ENCODE results near the gene GAN. TPM values are rescaled to one million over a fixed set of nuclear protein-coding genes. Genes with fewer than 3 reads are reported as not detected.

GAN gene
- total RNA-seq, 2 experiments from 2014 or later = 4.5 to 4.7 TPM

- no peak for TF ChIP-seq CTCF (IDR thresholded peaks at IDR 0.05)
- H3K27me3 Mint-ChIP-seq = no peaks in the 10 kb centered on the region
- peaks cover 7% of the 10 kb centered on the region for H3K4me1 Mint-ChIP-seq (ENCODE audit: low read depth)
- H3K27me3 ChIP-seq (ENCODE audit: control insufficient read depth in 1 of 2, insufficient read depth in 2 of 2, low read length in 2 of 2) = no peaks in the 10 kb centered on the region
- ChIA-PET CTCF (interaction anchor here (1.2 kb wide), 1 partner anchor 12 kb away, joined by 3 read pairs; no protein-coding TSS in a partner anchor), POLR2A (no interaction called here)
- no peak overlapping the region for H3K27ac ChIP-seq (ENCODE audit: low read depth in 1 of 2, low read length in 2 of 2)
- peaks cover 55% of the 10 kb centered on the region for H3K36me3 Mint-ChIP-seq (ENCODE audit: low read depth)
- H3K9me3 ChIP-seq (ENCODE audit: control insufficient read depth in 1 of 2, insufficient read depth in 1 of 2, low read length in 2 of 2) = no peaks in the 10 kb centered on the region
- H3K4me1 ChIP-seq (ENCODE audit: insufficient read depth, low read length) = no peaks in the 10 kb centered on the region
- H3K9me3 Mint-ChIP-seq = no peaks in the 10 kb centered on the region
- intact Hi-C loops (cut with DNase I, micrococcal nuclease) = no loop called here
- no peak overlapping the region for H3K27ac Mint-ChIP-seq
- DNase-seq (peak in 1 of 14 experiments; percentile 32), ATAC-seq (ENCODE audit: poor library complexity) (no peak)
- H3K4me3 Mint-ChIP-seq = no peak overlapping the region
- peaks cover 27% of the 10 kb centered on the region for H3K36me3 ChIP-seq (ENCODE audit: insufficient read depth, low read length)
- no peak overlapping the region for H3K4me3 ChIP-seq (ENCODE audit: low read length)
These were observed 62.1 kb downstream of the GAN start for GRCh38 chr16:81376880-81377279.

DNA sequence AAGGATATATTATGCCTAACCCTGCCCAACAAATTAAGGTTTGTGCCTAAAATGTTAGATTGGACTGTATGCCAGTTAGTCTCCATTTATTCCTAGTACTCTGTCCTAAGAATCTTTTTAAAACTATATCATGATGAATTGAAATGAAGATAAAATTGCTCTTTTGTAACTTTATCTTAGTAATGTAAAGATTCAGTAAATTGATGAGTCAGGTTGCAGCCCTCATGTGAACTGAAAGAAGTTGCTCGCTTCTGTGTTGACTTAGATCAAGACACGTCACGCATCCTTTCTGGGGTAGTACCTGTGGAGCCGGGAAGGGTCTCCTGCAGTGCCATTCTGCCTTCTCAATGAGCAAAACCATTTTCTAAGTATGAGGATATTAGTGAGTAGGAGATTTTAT lies 63.3 kb downstream of the GAN start:
- H3K27me3 Mint-ChIP-seq = no peaks in the 10 kb centered on the region
- Histone ChIP-seq H3K4me3 (ENCODE audit: low read length) (no peak overlapping the region), H3K4me1 (ENCODE audit: insufficient read depth, low read length) (no peaks in the 10 kb centered on the region), H3K9me3 (ENCODE audit: control insufficient read depth in 1 of 2, insufficient read depth in 1 of 2, low read length in 2 of 2) (no peaks in the 10 kb centered on the region), H3K27ac (ENCODE audit: low read depth in 1 of 2, low read length in 2 of 2) (no peak overlapping the region), H3K36me3 (ENCODE audit: insufficient read depth, low read length) (peaks cover 21% of the 10 kb centered on the region), H3K27me3 (ENCODE audit: control insufficient read depth in 1 of 2, insufficient read depth in 2 of 2, low read length in 2 of 2) (no peaks in the 10 kb centered on the region)
- no peaks in the 10 kb centered on the region for H3K9me3 Mint-ChIP-seq
- no peak for DNase-seq
- no peak overlapping the region for H3K27ac Mint-ChIP-seq
- peaks cover 7% of the 10 kb centered on the region for H3K4me1 Mint-ChIP-seq (ENCODE audit: low read depth)
- H3K36me3 Mint-ChIP-seq (ENCODE audit: low read depth) = peaks cover 48% of the 10 kb centered on the region
- intact Hi-C loops (cut with DNase I, micrococcal nuclease) = no loop called here
- H3K4me3 Mint-ChIP-seq = no peak overlapping the region
- no peak for TF ChIP-seq CTCF (IDR thresholded peaks at IDR 0.05)
- ChIA-PET POLR2A (no interaction called here), CTCF (no interaction called here)
- no peak for ATAC-seq (ENCODE audit: poor library complexity)

- Mint-ChIP-seq H3K9me3 (no peaks in the 10 kb centered on the region), H3K4me1 (ENCODE audit: low read depth) (no peaks in the 10 kb centered on the region), H3K4me3 (no peak overlapping the region), H3K27me3 (no peaks in the 10 kb centered on the region), H3K27ac (no peak overlapping the region), H3K36me3 (ENCODE audit: low read depth) (peaks cover 38% of the 10 kb centered on the region)
- intact Hi-C loops (cut with DNase I, micrococcal nuclease) = no loop called here
- no peaks in the 10 kb centered on the region for H3K4me1 ChIP-seq (ENCODE audit: insufficient read depth, low read length)
- DNase-seq = no peak
- no peak for ATAC-seq (ENCODE audit: poor library complexity)
- ChIA-PET CTCF (no interaction called here), POLR2A (no interaction called here)
- no peak overlapping the region for H3K27ac ChIP-seq (ENCODE audit: low read depth in 1 of 2, low read length in 2 of 2)
- no peak for TF ChIP-seq CTCF (IDR thresholded peaks at IDR 0.05)
- H3K36me3 ChIP-seq (ENCODE audit: insufficient read depth, low read length) = peaks cover 19% of the 10 kb centered on the region
- H3K4me3 ChIP-seq (ENCODE audit: low read length) = no peak overlapping the region
- no peaks in the 10 kb centered on the region for H3K9me3 ChIP-seq (ENCODE audit: control insufficient read depth in 1 of 2, insufficient read depth in 1 of 2, low read length in 2 of 2)
- H3K27me3 ChIP-seq (ENCODE audit: control insufficient read depth in 1 of 2, insufficient read depth in 2 of 2, low read length in 2 of 2) = no peaks in the 10 kb centered on the region
These were observed 66.2 kb downstream of the GAN start for GRCh38 chr16:81380932-81381331.
